AG09319 (cell line): Measurements from ENCODE around the gene FNDC3B.

Experiments used
- DNase-seq: peaks from one replicate; pipeline ENCODE4 v3.0.0-alpha.2; 2010; ENCODE audit warnings: low read depth; ENCODE audit errors: extremely low read depth
- CTCF ChIP-seq: IDR thresholded peaks from 2 replicates; pipeline ENCODE4 v1.5.1; 2011; ENCODE audit warnings: low read depth, mild to moderate bottlenecking, inconsistent platforms, low read length, moderate library complexity

FNDC3B gene

GRCh38 chr3:172208586-172209332 lies 169.4 kb downstream of the FNDC3B start:
- TF ChIP-seq CTCF, result no peak
- DNase-seq, result no peak

GRCh38 chr3:172209333-172210321 lies 170.2 kb downstream of the FNDC3B start:
- no peak for TF ChIP-seq CTCF
- no peak for DNase-seq

- no peak for TF ChIP-seq CTCF
- DNase-seq, result no peak
These were observed 171.0 kb downstream of the FNDC3B start for GRCh38 chr3:172210355-172210754.

GRCh38 chr3:172211123-172211522 lies 171.7 kb downstream of the FNDC3B start:
- no peak for DNase-seq
- TF ChIP-seq CTCF, result no peak

- no peak for DNase-seq
- TF ChIP-seq CTCF, result no peak
These were observed 173.8 kb downstream of the FNDC3B start for GRCh38 chr3:172213200-172213599.

GRCh38 chr3:172213904-172214303 lies 174.5 kb downstream of the FNDC3B start:
- DNase-seq, result no peak
- no peak for TF ChIP-seq CTCF

- TF ChIP-seq CTCF, result no peak
- DNase-seq, result no peak
These were observed 176.9 kb downstream of the FNDC3B start for GRCh38 chr3:172216267-172216666.
